Measurements from ENCODE around the gene PIM3.
A peak's percentile ranks its signal among the peaks of the same experiment; 100 is the strongest.

- TF ChIP-seq KLF5 (IDR thresholded peaks at IDR 0.05; ENCODE audit: partially characterized antibody) (no peak), EP300 (IDR thresholded peaks at IDR 0.05; ENCODE audit: borderline replicate concordance in 1 of 2, control insufficient read depth in 1 of 2, low read depth in 2 of 2, low read length in 2 of 2) (peak in 1 of 2 experiments; percentile 67; a peak in 1 of 4 replicates), CTCF (IDR thresholded peaks at IDR 0.05 in 2 of 3, conservative IDR thresholded peaks at IDR 0.05 in 1 of 3; ENCODE audit: control insufficient read depth in 2 of 3, extremely low read depth in 1 of 3, insufficient read depth in 1 of 3, low read depth in 3 of 3, low read length in 3 of 3) (no peak), GABPA (IDR thresholded peaks at IDR 0.05; ENCODE audit: low read depth) (no peak; the same call in 1 of the 2 replicates), HDAC2 (IDR thresholded peaks at IDR 0.05) (no peak), RAD21 (IDR thresholded peaks at IDR 0.05; ENCODE audit: insufficient read depth, low read depth, low read length) (no peak), SUZ12 (IDR thresholded peaks at IDR 0.05; ENCODE audit: unreplicated experiment) (no peak), SP1 (IDR thresholded peaks at IDR 0.05; ENCODE audit: low read depth, low read length) (peak; percentile 42), POLR2A (IDR thresholded peaks at IDR 0.05; ENCODE audit: low read depth, low read length) (no peak), ZNF24 (IDR thresholded peaks at IDR 0.05) (no peak), ZBTB40 (IDR thresholded peaks at IDR 0.05; ENCODE audit: borderline replicate concordance) (peak; percentile 44; the same call in 1 of the 2 replicates), BMI1 (IDR thresholded peaks at IDR 0.05; ENCODE audit: borderline replicate concordance) (no peak), NRF1 (conservative IDR thresholded peaks at IDR 0.05; ENCODE audit: low read depth, low read length) (no peak), MEF2A (IDR thresholded peaks at IDR 0.05; ENCODE audit: insufficient read depth, low read depth, low read length) (peak; percentile 81)
Measured at GRCh38 chr22:49976439-49977175, 16.0 kb downstream of the PIM3 start.
